ENCODE results near the gene ZXDC.

ZXDC gene

DNA sequence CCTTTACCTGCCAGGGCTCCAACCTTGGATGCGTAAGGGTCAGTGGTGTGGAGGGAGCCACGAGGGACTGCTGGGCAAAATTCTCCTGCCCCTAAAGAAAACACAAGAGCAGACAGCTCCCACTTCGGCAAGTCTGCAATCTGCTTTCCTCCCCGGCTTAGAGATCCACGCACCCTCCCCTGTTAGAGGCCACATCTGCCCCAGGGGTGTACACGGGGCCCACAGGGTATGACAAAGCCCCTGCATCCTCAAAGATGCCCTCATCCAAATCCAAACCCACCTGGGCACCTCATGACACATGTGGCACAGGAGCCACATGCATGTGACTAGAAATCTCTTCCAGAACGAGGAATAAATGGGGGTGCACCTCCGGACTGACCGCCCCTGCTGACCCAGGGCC, 25.5 kb downstream of the ZXDC start:
- DNase-seq, result no peak

DNA sequence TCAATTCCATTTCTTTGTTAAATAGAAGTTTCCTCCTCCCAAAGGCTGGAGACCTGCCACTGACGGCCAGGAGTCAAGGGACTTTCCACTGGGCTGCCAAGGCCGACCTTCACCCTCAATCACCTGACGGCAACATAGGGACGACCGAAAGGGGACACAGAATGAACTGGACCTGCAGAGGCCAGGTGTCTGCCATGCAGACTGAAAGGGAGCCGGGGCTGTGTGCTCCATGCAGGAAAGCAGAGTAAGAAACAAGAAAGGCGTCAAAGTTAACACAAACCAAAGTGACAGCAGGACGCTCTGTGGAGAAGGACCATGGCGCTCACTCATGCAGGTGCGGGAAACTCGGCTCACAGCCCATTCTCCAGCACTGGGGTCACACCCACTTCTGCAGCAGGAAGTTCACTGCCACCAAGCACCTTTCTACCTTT, 26.1 kb downstream of the ZXDC start:
- DNase-seq, result no peak

DNA sequence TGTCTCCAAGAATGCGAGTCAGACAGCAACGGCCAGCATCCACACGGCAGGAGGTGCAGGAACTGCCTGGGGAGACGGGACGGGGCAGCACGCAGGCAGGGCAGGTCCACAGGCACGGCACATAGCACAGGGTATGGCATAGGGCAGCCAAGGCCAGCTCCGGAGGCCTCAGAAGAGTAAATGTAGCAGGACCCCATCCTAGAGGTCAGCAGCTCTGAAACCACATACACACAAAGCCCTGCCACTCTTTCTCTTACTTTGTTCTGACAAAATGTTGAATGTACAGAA, 26.9 kb downstream of the ZXDC start:
- no peak for DNase-seq

DNA sequence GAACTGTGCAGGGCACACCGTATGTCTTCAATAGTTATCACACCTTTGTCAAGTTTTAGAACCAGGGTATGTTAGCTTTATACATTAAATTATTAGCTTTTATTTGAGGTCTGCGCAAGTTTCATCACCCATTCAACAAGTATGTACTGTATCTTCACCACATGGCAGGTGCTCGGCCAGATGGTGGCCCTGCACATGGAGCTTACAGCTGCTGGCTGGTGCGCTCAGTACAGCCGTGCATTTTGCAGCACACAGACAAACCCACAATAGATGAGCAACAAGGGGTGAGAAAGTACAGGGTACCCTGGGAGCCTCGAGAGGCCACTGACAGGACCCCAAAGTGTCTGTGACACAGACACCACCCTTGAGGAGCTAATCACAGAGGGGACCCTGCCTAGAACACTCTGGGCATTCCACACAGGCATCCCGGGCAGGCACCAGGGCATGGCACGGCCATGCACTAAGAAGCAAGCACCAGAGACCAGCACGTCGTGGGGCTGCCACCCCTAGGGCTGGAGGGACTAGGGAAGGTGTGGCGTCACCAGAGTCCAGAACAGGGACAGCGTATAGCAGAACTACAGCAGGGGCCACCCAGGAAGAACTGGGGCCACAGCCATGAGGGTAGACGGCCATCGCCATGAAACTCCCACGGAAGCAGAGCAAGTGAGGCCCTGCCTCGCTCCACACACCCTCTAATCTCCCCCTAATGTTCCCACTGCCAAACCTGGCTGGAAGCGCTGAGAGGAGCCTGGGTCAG, 27.4 kb downstream of the ZXDC start:
- no peak for DNase-seq

DNA sequence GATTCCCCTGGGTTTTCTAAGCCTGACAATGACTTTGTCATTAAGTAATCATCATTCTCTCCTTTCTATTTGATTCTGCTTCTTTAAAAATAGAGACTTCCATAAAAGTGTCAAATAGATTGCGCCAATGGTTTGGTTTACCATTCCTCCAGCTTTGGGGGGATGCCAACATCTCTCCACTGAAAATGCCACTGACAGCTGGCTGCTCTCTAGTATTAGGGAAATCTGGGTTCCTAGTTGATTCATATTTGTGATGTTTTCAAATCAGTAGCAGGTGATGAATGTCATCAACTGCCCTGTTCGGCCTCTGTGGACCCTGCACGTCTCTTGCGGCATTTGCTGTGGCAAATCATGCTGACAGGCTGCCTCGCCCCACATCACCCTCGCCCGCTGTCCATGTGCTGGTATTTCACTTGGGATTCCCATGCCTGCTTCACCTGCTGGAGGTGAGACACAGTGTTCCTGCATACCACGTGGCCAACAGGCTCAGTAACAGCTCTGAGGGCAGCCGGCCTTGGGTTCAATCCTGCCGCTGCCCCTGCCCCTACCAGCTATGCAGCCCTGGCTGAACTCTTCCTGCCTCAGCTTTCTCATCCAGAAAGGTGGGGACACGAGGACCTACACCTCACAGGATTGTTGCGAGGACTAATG, 28.1 kb downstream of the ZXDC start:
- no peak for DNase-seq

DNA sequence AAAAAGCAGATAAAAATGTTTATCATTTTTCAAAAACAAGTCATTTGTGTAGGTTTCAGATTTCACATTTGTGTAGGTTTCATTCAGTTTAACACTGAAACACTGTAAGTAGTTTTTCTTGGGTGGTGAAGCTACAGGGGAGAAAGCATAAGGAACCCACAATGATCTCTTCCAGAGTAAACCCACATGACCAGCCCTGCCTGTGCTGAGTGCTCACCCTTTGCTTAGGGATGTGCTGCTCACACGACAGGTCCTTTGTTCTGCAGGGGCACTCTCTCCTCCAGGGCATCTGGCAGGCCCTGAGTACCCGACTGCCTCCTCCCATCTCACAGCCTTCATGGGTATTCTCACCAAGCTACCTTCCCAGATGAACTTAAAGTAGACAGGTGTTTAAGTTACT, 28.9 kb downstream of the ZXDC start:
- DNase-seq, result no peak

DNA sequence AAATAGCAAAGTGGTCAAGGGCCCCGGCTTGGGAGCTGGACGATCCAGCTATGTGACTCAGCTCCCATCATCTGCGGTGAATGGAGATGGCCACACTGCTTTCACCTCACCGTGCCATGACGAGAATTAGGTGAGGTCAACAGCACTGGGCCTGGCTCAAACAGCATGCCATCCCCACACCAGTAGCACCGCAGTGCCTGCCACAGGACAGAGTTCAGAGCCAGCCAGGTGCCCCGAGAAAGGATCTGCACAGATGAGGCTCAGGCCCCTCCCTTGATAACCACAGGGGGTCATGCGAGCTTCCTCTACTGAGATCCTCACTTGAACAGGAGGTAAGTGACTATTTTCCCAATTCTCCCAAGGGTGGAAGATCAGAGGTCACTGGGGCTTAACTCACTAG, 29.4 kb downstream of the ZXDC start:
- DNase-seq, result no peak

DNA sequence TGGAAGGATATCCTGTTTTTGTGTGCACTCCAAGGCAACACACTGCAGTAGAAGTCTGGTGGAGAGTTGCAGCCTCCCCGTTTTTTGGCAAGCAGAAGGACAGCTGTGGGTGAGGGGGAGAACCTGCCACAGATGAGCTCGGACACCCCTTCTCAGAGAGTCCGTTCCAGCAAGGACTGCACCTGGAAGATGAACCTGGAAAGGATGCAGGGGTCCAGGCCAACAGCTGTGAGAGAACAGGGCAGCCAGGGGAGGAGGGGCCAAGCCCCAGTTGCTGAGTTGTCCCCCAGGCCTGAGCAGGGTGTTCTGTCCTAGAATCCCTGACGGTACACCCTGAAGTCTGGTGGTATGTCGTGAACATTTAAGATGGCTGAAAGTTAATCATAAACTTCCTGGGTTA, 30.2 kb downstream of the ZXDC start:
- no peak for DNase-seq

DNA sequence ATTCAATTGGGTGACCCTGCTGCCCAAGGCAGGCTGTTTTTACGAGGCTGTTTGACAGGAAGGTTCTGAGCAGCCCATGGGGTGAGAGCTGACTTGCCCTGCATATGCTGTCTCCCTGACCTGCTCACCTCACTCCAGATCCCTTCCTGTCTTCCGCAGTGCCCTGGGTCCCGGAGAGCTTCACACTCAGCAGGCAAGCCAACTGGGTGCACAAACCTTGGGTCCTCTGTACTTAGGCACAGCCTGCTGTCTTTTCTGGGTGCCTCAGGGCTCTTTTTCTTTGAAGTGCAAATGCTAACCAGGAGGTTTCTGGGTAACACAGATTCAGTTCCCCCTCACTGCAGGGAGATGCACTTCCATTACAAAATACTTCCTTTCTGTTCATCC, 32.8 kb downstream of the ZXDC start:
- DNase-seq, result no peak

DNA sequence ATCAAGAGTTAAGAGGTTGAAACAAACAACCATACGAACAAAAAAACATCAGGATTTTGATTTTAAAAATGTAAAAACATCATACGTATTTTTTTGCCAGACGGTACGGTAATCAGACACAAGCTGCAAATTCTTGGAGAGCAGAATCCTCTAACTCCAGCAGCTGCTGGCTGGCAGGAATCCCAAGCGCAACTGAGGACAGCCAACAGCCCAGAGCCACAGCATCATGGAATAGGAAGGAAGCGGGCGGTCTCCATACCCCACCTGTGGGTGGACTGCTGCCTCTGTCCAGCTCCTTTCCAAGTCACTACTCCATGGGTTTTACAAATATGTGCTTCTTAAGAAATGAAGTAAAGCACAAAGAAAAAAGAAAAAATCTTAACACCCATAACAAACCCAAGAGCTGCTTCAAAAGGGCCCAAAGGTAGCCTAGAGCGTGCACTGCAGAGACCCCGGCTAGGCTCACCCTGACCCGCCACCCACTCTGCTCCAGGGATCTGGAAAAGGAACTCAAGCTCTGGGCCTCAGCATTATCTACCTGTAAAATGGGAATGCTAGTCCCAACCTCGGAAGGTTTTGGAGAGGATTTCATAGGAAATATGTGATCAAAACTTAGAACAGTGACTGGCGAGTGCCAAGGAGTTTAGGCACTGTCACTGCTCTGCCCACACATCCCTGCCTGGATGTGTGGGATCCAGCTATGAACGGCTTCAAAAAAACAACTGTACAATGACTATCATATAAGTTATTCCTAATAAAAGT, 33.4 kb downstream of the ZXDC start:
- DNase-seq, result no peak

DNA sequence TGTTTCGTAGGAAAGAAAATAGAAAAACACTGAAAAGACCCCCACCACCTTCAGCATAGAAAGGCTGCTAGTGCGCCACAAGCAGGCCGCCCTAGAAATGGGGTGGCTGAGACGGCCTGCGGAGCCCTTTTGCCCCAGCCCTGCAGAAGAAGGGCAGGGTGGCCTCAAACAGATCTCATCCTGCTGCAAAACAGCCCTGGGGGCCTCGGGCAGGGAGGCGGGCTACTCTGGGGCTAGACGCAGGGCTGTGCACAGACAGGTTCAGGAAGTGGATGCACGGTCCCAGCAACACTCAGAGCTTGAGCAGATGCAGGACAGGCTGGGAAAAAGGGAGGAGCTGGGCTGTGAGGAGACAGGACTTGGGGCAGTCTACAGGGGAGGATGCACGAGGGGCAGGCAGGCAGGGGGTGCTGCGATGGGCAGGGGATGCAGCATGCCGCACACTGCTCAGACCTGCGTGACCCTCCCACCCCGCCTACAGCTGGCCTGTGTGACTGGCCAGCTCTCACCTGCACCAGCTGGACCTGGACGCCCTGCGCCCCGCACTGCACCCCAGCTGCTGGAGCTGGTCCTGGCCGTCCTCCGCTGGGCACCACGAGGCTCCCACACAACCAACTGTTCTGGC, 34.3 kb downstream of the ZXDC start:
- no peak for DNase-seq

DNA sequence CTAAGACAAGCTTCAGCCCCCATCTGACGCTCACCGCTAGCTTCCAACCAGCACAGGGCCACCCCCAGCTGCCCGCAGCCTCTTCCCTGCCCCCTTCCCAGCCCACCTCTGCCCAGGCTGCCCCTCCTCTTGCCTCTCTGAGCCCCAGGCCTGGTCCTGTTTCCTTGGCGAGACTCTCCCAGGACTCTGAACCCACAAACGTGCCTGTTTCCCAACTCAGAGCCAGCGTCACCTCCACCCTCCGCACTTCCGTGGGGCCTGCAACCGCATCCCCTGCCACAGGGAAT, 35.0 kb downstream of the ZXDC start:
- no peak for DNase-seq

DNA sequence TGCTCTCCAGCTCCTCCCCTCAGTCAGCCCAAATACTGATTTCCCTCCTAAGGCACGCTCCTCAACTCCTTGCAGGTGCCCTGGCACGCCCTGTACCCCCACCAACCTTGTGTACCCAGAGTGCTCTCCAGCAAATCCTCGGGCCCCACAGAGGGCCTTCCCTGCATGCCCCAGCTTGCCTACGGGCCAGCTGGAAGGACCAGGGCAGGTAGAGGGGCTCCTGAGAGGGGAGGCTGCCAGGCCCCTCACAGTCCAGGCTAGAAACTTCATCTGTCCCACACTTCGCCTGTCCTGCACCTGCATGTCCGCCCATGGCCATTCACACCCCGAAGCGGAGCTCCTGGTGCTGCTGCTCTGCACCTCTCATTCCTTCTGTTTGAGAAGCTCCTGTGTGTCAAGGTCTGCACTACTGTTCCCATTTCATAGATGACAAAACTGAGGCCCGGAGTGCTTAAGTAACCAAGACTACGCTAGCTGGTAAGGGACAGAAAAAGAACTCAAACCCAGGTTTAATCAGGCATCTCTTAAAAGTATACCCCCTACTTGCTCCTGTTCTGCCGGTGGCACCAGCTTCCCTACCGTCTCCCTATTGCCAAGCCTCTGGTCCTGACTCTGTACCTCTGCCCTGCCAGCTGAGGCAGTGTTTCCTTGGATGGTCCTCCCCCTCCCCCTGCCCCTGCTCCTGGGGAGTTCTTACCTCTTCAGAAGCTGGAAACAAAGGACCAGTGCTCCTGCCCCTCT, 35.6 kb downstream of the ZXDC start:
- DNase-seq, result no peak

DNA sequence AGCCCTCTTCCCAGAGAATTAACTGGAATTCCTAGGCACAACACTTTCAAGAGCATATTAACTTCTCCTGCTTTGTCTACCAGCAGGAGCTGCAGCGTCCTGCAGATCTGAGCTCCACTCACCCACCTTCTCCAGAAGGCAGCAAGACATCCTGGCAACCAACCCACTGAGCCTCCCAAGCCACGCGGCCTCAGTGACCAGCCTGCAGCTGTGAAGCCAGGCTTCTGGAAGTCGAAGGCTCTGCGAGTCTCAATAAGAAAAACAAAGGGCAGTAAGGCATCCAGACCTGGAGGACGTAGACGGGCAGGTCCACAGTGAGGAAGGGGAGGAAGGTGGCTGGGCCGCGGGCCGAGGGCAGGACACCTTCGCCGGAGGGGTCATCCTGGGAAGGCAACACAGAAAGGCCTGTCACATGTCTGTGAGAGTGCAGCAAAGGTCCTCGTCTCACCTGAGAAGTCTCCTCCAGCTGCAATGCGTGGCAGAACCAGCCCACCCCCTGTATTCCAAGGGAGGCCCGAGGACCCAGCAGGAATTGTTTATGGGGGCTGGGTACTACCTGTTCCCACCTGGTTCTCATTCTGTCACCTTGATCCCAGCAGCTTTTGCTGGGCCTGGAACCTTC, 36.2 kb downstream of the ZXDC start:
- no peak for DNase-seq

DNA sequence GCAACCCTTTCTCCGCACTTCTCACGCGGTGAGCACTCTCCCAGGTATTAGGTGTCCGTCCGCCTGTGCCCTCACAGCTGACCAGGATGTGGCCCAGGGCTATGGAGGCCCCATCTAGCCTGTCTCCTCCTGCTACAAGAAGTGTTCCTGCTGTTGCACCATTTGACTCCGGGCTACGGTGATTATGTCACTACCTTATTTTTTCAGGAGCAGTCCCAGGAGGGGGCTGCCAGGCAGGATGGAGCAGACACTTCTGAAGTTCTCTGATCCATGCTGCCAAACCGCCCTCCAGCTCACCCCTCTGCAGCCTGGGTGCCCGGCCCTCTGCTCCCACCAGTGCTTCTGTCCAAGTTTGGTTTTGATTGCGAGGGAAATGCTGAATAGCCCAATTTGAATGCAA, 36.9 kb downstream of the ZXDC start:
- DNase-seq, result no peak

DNA sequence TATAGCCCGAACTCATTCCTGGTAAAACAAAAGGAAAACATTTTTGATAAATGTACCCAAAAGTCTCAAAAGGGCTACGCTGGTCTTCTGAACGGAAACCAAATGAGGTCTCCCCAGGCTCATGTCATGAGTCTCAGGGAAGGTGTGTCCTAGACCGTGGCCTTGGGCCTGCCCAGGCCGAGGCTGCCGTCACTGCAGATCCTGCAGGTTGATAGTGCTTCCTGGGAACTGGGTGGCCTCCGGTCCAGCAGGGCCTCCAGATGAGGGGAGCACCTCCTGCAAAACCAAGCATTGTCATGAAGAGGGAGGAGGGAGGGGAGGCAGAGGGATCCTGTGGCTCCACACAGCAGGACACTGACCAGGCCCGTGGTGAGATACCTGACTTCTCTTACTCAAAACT, 37.5 kb downstream of the ZXDC start:
- DNase-seq, result no peak

DNA sequence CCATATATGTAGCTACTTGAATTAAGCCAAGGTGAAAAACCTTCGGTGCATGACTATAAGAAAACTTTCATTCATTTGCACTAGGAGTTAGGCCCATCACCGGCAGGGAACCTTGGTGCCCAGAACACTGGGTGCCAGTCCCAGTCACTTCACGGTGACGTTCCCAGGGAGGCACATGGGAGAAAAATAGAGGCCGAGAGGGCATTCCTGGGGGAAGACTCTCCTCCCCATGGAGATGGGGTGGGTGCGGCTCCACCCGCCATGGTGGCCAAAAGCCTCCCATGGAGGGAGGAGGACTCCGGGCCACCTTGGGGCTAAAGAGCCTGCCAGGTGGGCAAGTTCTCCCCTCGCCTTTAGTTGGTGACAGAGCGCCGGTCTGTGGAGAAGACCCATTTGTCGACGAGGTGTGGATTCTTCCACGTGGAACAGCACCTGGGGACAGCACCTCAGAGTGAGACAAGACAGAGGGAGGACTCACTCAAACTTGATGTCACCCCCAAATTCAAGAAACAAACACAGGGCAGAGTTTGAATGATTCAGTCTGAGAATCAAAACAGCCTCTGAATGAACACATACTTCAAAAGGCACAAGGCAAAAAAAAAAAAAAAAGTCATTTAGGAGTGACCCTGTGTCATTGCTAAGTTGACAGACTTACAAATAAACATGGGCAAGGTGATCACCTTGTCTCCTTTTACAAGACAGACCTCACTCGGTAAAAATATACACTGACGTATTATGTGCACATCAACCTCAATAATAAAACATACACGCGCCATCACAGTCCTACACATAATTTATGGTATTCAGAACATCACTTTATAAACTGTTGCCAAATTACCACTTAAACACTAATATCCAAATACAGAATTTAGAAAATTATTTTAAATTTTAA, 38.6 kb downstream of the ZXDC start:
- no peak for DNase-seq

DNA sequence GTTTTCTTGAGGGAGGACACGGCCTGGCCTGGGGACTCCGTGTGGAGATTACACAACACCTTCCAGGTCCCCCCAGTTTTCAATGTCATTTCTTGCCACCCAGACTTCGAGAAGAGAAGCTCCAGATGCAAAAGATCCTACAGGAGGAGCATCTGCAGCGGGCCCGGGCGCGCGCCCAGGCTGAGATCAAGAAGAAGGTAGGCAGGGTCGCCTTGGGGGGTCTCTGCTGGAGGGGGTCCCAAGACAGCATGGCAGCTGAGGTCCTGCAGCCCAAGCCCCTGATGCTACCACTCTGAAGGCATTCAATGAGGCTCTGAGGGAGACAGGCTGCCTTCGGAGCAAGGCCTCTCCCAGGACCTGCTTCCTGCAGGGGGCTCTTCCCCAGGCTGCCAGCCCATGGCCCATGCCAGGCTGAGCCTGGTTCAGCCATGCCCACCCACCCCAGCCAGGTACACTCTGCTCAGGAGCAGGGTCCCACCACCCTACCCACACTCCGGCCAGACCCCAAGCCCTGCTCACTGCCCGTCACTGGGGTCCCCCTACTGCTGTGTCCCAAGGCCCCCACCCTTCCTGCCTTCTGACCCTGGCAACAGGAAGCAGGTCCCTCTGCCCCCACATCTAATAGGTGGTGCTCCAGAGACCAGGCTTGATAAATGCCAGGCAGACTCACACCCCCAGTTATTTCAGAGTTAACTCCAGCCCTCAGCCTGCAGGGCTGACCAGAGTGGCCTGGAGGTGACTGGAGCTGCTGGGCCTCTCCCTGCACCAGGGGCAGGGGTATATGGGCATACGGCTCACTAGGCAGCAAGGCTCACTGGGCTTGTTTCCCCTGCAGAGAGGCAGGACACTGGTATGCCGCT, 40.0 kb downstream of the ZXDC start:
- no peak for DNase-seq

DNA sequence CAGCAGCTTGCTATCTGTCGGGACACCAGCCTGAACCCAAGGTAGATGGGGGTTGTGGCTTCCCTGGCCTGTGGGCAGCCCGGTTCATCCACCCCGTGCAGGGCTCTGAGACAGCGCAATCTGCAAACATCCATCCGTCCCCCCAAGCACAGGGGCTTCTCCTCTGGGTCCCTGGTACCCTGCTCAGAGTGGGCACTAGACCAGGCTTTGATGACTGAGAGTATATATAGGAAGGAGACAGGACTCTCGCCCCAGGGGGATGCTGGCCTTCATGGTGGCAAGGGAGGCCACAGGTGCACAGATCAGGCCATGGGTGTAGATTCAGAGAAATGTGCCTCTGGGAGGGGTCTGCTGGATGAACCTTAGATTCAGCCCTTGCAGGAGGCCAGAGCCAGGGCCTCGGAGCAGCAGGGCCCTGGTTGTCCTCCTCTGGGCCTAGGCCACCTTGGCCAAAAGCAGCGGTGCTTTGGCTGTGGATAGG, 40.7 kb downstream of the ZXDC start:
- no peak for DNase-seq

DNA sequence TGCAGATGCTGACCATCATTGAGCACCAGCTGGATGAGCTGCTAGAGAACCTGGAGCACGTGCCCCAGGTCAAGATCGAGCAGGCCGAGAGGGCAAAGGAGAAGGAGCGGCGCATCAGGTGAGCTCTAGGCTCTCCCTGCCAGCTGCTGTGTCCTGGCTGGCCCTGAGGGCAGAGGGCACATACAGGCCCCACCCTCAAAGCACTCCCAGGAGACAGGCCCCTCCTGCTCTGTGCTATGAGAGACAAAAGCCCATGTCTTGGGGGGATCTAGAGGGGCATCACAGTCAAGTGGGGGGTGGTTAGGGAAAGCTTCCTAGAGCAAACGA, 41.5 kb downstream of the ZXDC start:
- DNase-seq, result no peak

All from T1000 (cell line).